ENCODE measurements around the gene PCYOX1L. TPM values are rescaled to one million over a fixed set of nuclear protein-coding genes. Genes with fewer than 3 reads are reported as not detected.

Gene PCYOX1L
- total RNA-seq, 1 experiment from 2014 or later: 1.8 TPM

GRCh38 chr5:149405550-149406202, 47.8 kb downstream of the PCYOX1L start:
- no TSS peak for BruUV-seq (replicated peaks)
- H3K4me1 ChIP-seq (ENCODE audit: insufficient read depth, low read length, poor library complexity, severe bottlenecking): peaks cover 20% of the 10 kb centered on the region
- H3K4me3 ChIP-seq (ENCODE audit: low read depth, low read length, poor library complexity, severe bottlenecking): no peak overlapping the region
- no peak for DNase-seq (ENCODE audit: low spot score)
- no peaks in the 10 kb centered on the region for H3K36me3 ChIP-seq (ENCODE audit: insufficient read depth, low read length, poor library complexity, severe bottlenecking)
- ChIA-PET CTCF (no interaction called here), POLR2A (ENCODE audit: low non-redundant PET) (no interaction called here)
- no peak overlapping the region for H3K27ac ChIP-seq (ENCODE audit: low read depth, low read length, poor library complexity, severe bottlenecking)
- TF ChIP-seq EZH2 (IDR thresholded peaks at IDR 0.05; ENCODE audit: borderline replicate concordance, low read depth, low read length, poor library complexity, severe bottlenecking) (no peak), CTCF (conservative IDR thresholded peaks at IDR 0.05; ENCODE audit: low read depth, low read length) (no peak)
- H3K27me3 ChIP-seq (replicated peaks; ENCODE audit: insufficient read depth, low read depth, low read length, poor library complexity): no peaks in the 10 kb centered on the region
- intact Hi-C loops (cut with micrococcal nuclease; ENCODE audit: unreplicated experiment): no loop called here
- no peaks in the 10 kb centered on the region for H3K9me3 ChIP-seq (ENCODE audit: low read depth, low read length, poor library complexity, severe bottlenecking)

- TF ChIP-seq CTCF (conservative IDR thresholded peaks at IDR 0.05; ENCODE audit: low read depth, low read length): no peak
- TF ChIP-seq EZH2 (IDR thresholded peaks at IDR 0.05; ENCODE audit: borderline replicate concordance, low read depth, low read length, poor library complexity, severe bottlenecking): no peak
- Histone ChIP-seq H3K27ac (ENCODE audit: low read depth, low read length, poor library complexity, severe bottlenecking) (no peak overlapping the region), H3K36me3 (ENCODE audit: insufficient read depth, low read length, poor library complexity, severe bottlenecking) (no peaks in the 10 kb centered on the region), H3K9me3 (ENCODE audit: low read depth, low read length, poor library complexity, severe bottlenecking) (no peaks in the 10 kb centered on the region), H3K27me3 (replicated peaks; ENCODE audit: insufficient read depth, low read depth, low read length, poor library complexity) (no peaks in the 10 kb centered on the region), H3K4me3 (ENCODE audit: low read depth, low read length, poor library complexity, severe bottlenecking) (no peak overlapping the region), H3K4me1 (ENCODE audit: insufficient read depth, low read length, poor library complexity, severe bottlenecking) (peaks cover 20% of the 10 kb centered on the region)
- DNase-seq (ENCODE audit: low spot score): peak; percentile 42
- intact Hi-C loops (cut with micrococcal nuclease; ENCODE audit: unreplicated experiment): no loop called here
- BruUV-seq (replicated peaks): no TSS peak
- CTCF ChIA-PET: no interaction called here
- POLR2A ChIA-PET (ENCODE audit: low non-redundant PET): no interaction called here
Measured at GRCh38 chr5:149406203-149406978, 48.5 kb downstream of the PCYOX1L start.

- ChIA-PET CTCF (no interaction called here), POLR2A (ENCODE audit: low non-redundant PET) (no interaction called here)
- no peaks in the 10 kb centered on the region for H3K36me3 ChIP-seq (ENCODE audit: insufficient read depth, low read length, poor library complexity, severe bottlenecking)
- BruUV-seq (replicated peaks): no TSS peak
- no peak overlapping the region for H3K4me3 ChIP-seq (ENCODE audit: low read depth, low read length, poor library complexity, severe bottlenecking)
- intact Hi-C loops (cut with micrococcal nuclease; ENCODE audit: unreplicated experiment): no loop called here
- peaks cover 20% of the 10 kb centered on the region for H3K4me1 ChIP-seq (ENCODE audit: insufficient read depth, low read length, poor library complexity, severe bottlenecking)
- no peak overlapping the region for H3K27ac ChIP-seq (ENCODE audit: low read depth, low read length, poor library complexity, severe bottlenecking)
- H3K27me3 ChIP-seq (replicated peaks; ENCODE audit: insufficient read depth, low read depth, low read length, poor library complexity): no peaks in the 10 kb centered on the region
- TF ChIP-seq EZH2 (IDR thresholded peaks at IDR 0.05; ENCODE audit: borderline replicate concordance, low read depth, low read length, poor library complexity, severe bottlenecking) (no peak), CTCF (conservative IDR thresholded peaks at IDR 0.05; ENCODE audit: low read depth, low read length) (no peak)
- no peaks in the 10 kb centered on the region for H3K9me3 ChIP-seq (ENCODE audit: low read depth, low read length, poor library complexity, severe bottlenecking)
- no peak for DNase-seq (ENCODE audit: low spot score)
Measured at GRCh38 chr5:149406979-149407306, 49.1 kb downstream of the PCYOX1L start.

All from A673 (cell line).